ENCODE data around the gene COL15A1.
A peak's percentile ranks its signal among the peaks of the same experiment; 100 is the strongest.

COL15A1 gene

GRCh38 chr9:99024959-99025358 is 81.3 kb downstream of the COL15A1 start:
- DNase-seq (ENCODE audit: low read depth in 2 of 2): peak; percentile 56 to 83
- TF ChIP-seq CTCF (IDR thresholded peaks at IDR 0.05; ENCODE audit: low read depth, low read length): no peak
- no peak overlapping the region for H3K4me3 ChIP-seq (replicated peaks in 1 of 2; ENCODE audit: low read depth in 2 of 2, low read length in 2 of 2)

GRCh38 chr9:99025616-99026270 is 82.0 kb downstream of the COL15A1 start:
- no peak for DNase-seq (ENCODE audit: low read depth in 2 of 2)
- no peak overlapping the region for H3K4me3 ChIP-seq (replicated peaks in 1 of 2; ENCODE audit: low read depth in 2 of 2, low read length in 2 of 2)
- TF ChIP-seq CTCF (IDR thresholded peaks at IDR 0.05; ENCODE audit: low read depth, low read length): no peak

GRCh38 chr9:99026271-99026955 is 82.7 kb downstream of the COL15A1 start:
- no peak for TF ChIP-seq CTCF (IDR thresholded peaks at IDR 0.05; ENCODE audit: low read depth, low read length)
- DNase-seq (ENCODE audit: low read depth in 2 of 2): no peak
- H3K4me3 ChIP-seq (replicated peaks in 1 of 2; ENCODE audit: low read depth in 2 of 2, low read length in 2 of 2): no peak overlapping the region

- no peak overlapping the region for H3K4me3 ChIP-seq (replicated peaks in 1 of 2; ENCODE audit: low read depth in 2 of 2, low read length in 2 of 2)
- TF ChIP-seq CTCF (IDR thresholded peaks at IDR 0.05; ENCODE audit: low read depth, low read length): no peak
- DNase-seq (ENCODE audit: low read depth in 2 of 2): no peak
These were observed 83.2 kb downstream of the COL15A1 start for GRCh38 chr9:99026956-99027298.

- no peak for TF ChIP-seq CTCF (IDR thresholded peaks at IDR 0.05; ENCODE audit: low read depth, low read length)
- H3K4me3 ChIP-seq (replicated peaks in 1 of 2; ENCODE audit: low read depth in 2 of 2, low read length in 2 of 2): no peak overlapping the region
- no peak for DNase-seq (ENCODE audit: low read depth in 2 of 2)
These were observed 83.7 kb downstream of the COL15A1 start for GRCh38 chr9:99027443-99027842.

GRCh38 chr9:99029083-99029645 is 85.5 kb downstream of the COL15A1 start:
- TF ChIP-seq CTCF (IDR thresholded peaks at IDR 0.05; ENCODE audit: low read depth, low read length): no peak
- no peak for DNase-seq (ENCODE audit: low read depth in 2 of 2)
- H3K4me3 ChIP-seq (replicated peaks in 1 of 2; ENCODE audit: low read depth in 2 of 2, low read length in 2 of 2): no peak overlapping the region

Measured in cardiac fibroblast (primary cell).